Glutamatergic neuron (in vitro differentiated cells): Measurements from ENCODE around the gene PIK3C3. TPM values are rescaled to one million over a fixed set of nuclear protein-coding genes. Genes with fewer than 3 reads are reported as not detected.

ENCODE experiments used
- DNase-seq: peaks from one replicate; pipeline ENCODE4 v3.0.0; 2022
- H3K27ac Mint-ChIP-seq: one replicate; pipeline ENCODE4 v1.8.0; 2020; ENCODE audit warnings: mild to moderate bottlenecking, mixed read lengths, inconsistent platforms; ENCODE audit not compliant: unreplicated experiment
- H3K27me3 Mint-ChIP-seq: one replicate; pipeline ENCODE4 v1.8.0; 2020; ENCODE audit warnings: mild to moderate bottlenecking, moderate library complexity, mixed read lengths, inconsistent platforms; ENCODE audit not compliant: unreplicated experiment
- H3K36me3 Mint-ChIP-seq: one replicate; pipeline ENCODE4 v1.8.0; 2020; ENCODE audit warnings: mild to moderate bottlenecking, mixed read lengths, inconsistent platforms; ENCODE audit not compliant: unreplicated experiment
- H3K4me1 Mint-ChIP-seq: one replicate; pipeline ENCODE4 v1.8.0; 2020; ENCODE audit warnings: mild to moderate bottlenecking, low read depth, mixed read lengths, inconsistent platforms; ENCODE audit not compliant: unreplicated experiment
- H3K4me3 Mint-ChIP-seq: one replicate; pipeline ENCODE4 v1.8.0; 2020; ENCODE audit warnings: mild to moderate bottlenecking, mixed read lengths, inconsistent platforms; ENCODE audit not compliant: unreplicated experiment
- H3K9me3 Mint-ChIP-seq: one replicate; pipeline ENCODE4 v1.8.0; 2020; ENCODE audit warnings: mild to moderate bottlenecking, moderate library complexity, mixed read lengths, inconsistent platforms; ENCODE audit not compliant: unreplicated experiment
- total RNA-seq: library from RNA; stranded (reverse); fragmentation: NEBNext Ultra II Directional; extraction: Animal tissue kit (Norgen Biotek cat#: 25700); gene quantifications from one replicate; pipeline ENCODE4 v1.2.1, GENCODE V29; 2021; ENCODE audit not compliant: unreplicated experiment
- TF ChIP-seq, protein P1 (sequence below): fragments of 200-600 bp; sonication (generic); IDR thresholded peaks from one replicate; pipeline ENCODE4 v1.5.0; 2021; ENCODE audit not compliant: partially characterized antibody, unreplicated experiment

Gene PIK3C3
- total RNA-seq, 1 donor from 2014 or later: 74.6 TPM

DNA sequence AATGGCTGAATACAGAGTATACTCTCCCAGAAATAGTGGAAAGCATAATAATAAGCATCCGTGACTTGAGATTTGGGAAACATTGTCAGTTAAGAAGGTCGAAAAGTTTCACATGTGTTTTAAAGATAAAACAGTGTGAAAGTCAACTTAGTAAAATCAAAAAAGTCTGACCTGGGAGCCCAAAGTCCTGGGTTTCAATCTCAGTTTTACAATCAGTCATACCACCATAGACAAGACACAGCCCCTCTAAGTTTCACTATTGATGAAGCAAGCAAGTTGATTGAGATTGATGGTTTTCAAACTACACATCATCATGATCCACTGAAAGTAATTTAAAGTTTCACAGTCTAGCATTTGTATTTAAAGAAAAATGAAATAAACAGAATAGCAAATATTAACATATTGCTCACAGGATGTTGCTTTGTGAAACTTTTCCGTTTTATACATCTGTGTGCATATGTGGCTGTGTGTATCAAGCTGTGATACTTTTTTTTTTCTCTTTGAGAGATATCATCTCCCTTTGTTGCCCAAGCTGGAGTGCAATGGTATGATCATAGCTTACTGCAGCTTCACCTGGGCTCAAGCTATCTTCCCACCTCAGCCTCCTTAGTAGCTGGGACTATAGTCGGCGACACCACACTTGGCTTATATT lies 71.1 kb downstream of the PIK3C3 start:
- Mint-ChIP-seq H3K4me1 (peaks cover 12% of the 10 kb centered on the region), H3K27me3 (no peaks in the 10 kb centered on the region), H3K27ac (no peak overlapping the region), H3K9me3 (no peaks in the 10 kb centered on the region), H3K36me3 (no peaks in the 10 kb centered on the region), H3K4me3 (no peak overlapping the region)
- no peak for DNase-seq
- TF ChIP-seq, protein P1, sequence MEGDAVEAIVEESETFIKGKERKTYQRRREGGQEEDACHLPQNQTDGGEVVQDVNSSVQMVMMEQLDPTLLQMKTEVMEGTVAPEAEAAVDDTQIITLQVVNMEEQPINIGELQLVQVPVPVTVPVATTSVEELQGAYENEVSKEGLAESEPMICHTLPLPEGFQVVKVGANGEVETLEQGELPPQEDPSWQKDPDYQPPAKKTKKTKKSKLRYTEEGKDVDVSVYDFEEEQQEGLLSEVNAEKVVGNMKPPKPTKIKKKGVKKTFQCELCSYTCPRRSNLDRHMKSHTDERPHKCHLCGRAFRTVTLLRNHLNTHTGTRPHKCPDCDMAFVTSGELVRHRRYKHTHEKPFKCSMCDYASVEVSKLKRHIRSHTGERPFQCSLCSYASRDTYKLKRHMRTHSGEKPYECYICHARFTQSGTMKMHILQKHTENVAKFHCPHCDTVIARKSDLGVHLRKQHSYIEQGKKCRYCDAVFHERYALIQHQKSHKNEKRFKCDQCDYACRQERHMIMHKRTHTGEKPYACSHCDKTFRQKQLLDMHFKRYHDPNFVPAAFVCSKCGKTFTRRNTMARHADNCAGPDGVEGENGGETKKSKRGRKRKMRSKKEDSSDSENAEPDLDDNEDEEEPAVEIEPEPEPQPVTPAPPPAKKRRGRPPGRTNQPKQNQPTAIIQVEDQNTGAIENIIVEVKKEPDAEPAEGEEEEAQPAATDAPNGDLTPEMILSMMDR: no peak

DNA sequence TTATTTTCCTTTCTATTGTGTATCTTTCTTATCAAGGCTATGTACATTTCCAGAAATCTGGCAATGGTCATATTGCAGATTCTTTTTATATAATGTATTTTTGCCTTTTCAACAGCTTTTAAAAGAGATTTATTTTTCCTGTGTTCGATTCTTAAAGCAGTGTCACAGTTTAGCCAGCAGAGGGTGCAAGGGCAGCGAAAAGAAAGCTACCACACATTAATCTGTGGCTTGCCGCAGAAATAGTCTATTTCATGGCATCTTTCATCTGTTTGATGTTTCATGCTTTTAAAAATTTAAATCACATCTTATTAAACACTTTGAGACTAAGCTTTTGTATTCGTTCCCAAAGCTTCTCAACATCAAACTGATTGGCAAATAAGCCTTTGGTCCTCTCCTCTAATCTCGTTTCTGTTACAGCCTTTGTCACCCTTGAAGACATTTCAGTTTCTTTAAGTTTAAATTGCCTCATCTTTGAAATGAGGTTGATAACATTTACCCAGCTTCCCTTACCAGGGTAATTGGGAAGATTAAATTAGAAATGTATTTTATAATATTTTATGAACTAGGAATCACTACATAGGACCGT lies 73.3 kb downstream of the PIK3C3 start:
- TF ChIP-seq, protein P1: peak; percentile 91
- DNase-seq: peak; percentile 36
- no peaks in the 10 kb centered on the region for H3K9me3 Mint-ChIP-seq
- peaks cover 1% of the 10 kb centered on the region for H3K4me1 Mint-ChIP-seq
- no peak overlapping the region for H3K27ac Mint-ChIP-seq
- no peaks in the 10 kb centered on the region for H3K27me3 Mint-ChIP-seq
- H3K4me3 Mint-ChIP-seq: no peak overlapping the region
- no peaks in the 10 kb centered on the region for H3K36me3 Mint-ChIP-seq

DNA sequence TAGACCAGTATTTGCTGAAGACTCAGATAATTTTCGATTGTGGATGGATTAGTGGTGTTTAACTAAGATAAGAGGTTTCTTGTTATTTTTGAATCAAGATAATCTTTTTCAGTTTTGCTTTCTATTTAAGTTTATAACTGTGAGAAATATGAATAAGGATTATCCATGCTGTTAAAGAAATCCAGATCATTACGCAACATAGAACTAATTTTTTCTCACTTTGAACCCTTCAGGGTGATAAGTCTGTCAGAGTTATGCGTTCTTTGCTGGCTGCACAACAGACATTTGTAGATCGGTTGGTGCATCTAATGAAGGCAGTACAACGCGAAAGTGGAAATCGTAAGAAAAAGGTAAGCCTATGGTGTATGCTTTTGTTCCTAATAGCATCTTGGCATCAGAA lies 74.1 kb downstream of the PIK3C3 start:
- no peaks in the 10 kb centered on the region for H3K4me1 Mint-ChIP-seq
- TF ChIP-seq, protein P1: no peak
- no peak overlapping the region for H3K27ac Mint-ChIP-seq
- H3K36me3 Mint-ChIP-seq: no peaks in the 10 kb centered on the region
- no peaks in the 10 kb centered on the region for H3K9me3 Mint-ChIP-seq
- no peak overlapping the region for H3K4me3 Mint-ChIP-seq
- H3K27me3 Mint-ChIP-seq: no peaks in the 10 kb centered on the region
- DNase-seq: no peak

- TF ChIP-seq, protein P1: peak; percentile 47
- H3K36me3 Mint-ChIP-seq: no peaks in the 10 kb centered on the region
- no peaks in the 10 kb centered on the region for H3K4me1 Mint-ChIP-seq
- H3K4me3 Mint-ChIP-seq: no peak overlapping the region
- peak; percentile 57 for DNase-seq
- no peaks in the 10 kb centered on the region for H3K27me3 Mint-ChIP-seq
- no peaks in the 10 kb centered on the region for H3K9me3 Mint-ChIP-seq
- H3K27ac Mint-ChIP-seq: no peak overlapping the region
Observed at GRCh38 chr18:42030586-42031182, 75.7 kb downstream of the PIK3C3 start.

DNA sequence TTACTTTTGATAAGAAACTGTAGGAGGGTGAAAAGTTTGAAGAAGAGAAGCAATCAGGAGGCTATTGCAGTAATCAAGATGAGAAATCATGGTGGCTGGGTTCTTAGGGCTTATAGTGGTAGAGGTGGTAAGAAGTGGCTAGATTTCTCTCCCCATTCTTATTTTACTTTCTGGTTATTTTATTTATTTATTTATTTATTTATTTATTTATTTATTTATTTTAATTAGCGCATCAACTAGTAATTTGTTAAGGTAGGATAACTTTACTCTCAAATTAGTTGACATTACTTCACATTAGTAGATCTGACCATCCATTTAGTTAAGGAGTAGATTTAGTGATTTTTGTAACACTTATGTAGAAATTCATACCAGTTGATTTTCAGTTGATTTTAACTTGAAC lies 77.4 kb downstream of the PIK3C3 start:
- H3K27ac Mint-ChIP-seq: no peak overlapping the region
- H3K4me1 Mint-ChIP-seq: no peaks in the 10 kb centered on the region
- H3K36me3 Mint-ChIP-seq: no peaks in the 10 kb centered on the region
- TF ChIP-seq, protein P1: no peak
- no peak overlapping the region for H3K4me3 Mint-ChIP-seq
- no peaks in the 10 kb centered on the region for H3K27me3 Mint-ChIP-seq
- DNase-seq: no peak
- no peaks in the 10 kb centered on the region for H3K9me3 Mint-ChIP-seq
